ENCODE measurements around the gene MRPL55. TPM values are rescaled to one million over a fixed set of nuclear protein-coding genes. Genes with fewer than 3 reads are reported as not detected.

MRPL55 gene
- total RNA-seq, 1 experiment from 2014 or later, result 343 TPM

DNA sequence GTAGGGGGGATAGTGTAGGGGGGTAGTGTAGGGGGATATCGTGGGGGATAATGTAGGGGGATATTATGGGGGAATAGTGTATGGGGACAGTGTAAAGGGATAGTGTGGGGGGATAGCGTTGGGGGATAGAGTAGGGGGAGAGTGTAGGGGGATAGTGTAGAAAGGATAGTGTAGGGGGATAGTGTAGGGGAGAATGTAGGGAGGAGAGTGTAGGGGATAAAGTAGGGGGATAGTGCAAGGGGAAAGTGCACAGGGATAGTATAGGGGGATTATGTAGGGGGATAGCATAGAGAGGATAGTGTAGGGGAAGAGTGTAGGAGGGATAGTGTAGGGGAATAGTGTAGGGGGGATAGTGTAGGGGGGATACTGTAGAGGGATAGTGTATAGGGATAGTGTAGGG is 38.9 kb downstream of the MRPL55 start:
- no peak overlapping the region for H3K27ac ChIP-seq (ENCODE audit: low read length)
- H3K9me3 ChIP-seq (ENCODE audit: low read length), result no peaks in the 10 kb centered on the region
- ATAC-seq, result no peak
- H3K4me3 ChIP-seq (ENCODE audit: low read length), result no peak overlapping the region
- BruUV-seq (replicated peaks), result no TSS peak
- no peaks in the 10 kb centered on the region for H3F3A ChIP-seq (ENCODE audit: low read length, unreplicated experiment)
- POLR2A ChIA-PET (ENCODE audit: unreplicated experiment), result no interaction called here
- peaks cover 9% of the 10 kb centered on the region for H3K27me3 ChIP-seq (ENCODE audit: low read length)
- no peaks in the 10 kb centered on the region for H3K79me2 ChIP-seq (ENCODE audit: low read length)
- no peak for DNase-seq
- H3K36me3 ChIP-seq (ENCODE audit: low read depth, low read length), result no peaks in the 10 kb centered on the region
- TF ChIP-seq EZH2phosphoT487 (IDR thresholded peaks at IDR 0.05; ENCODE audit: borderline replicate concordance, low read length), result no peak
- no peaks in the 10 kb centered on the region for H3K9me2 ChIP-seq (replicated peaks; ENCODE audit: low read length)
- H2AFZ ChIP-seq (ENCODE audit: low read length), result no peak overlapping the region
- H4K20me1 ChIP-seq (ENCODE audit: low read length), result no peaks in the 10 kb centered on the region; the same call in 1 of the 2 replicates
- no peak overlapping the region for H3K9ac ChIP-seq (ENCODE audit: low read length)
- no peak overlapping the region for H3K4me2 ChIP-seq (ENCODE audit: low read length)
- CTCF ChIA-PET, result no interaction called here
- H3K4me1 ChIP-seq (ENCODE audit: insufficient read depth, low read length), result no peaks in the 10 kb centered on the region
- intact Hi-C loops (cut with micrococcal nuclease), result no loop called here

DNA sequence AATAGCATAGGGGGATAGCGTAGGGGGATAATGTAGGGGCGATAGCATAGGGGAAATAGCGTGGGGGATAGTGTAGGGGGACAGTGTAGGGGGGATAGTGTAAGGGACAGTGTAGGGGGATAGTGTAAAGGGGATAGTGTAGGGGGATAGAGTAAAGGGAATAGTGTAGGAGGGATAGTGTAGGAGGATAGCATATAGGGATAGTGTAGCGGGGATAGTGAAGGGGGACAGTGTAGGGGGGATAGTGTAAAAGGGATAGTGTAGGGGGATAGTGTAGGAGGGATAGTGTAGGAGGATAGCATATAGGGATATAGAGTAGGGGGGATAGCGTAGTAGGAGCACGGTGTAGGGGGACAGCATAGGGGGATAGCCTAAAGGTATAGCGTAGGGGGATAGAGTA is 40.7 kb downstream of the MRPL55 start:
- ChIA-PET POLR2A (ENCODE audit: unreplicated experiment) (no interaction called here), CTCF (no interaction called here)
- Histone ChIP-seq H3K4me3 (ENCODE audit: low read length) (no peak overlapping the region), H3K27ac (ENCODE audit: low read length) (no peak overlapping the region), H3K27me3 (ENCODE audit: low read length) (peaks cover 9% of the 10 kb centered on the region), H3F3A (ENCODE audit: low read length, unreplicated experiment) (no peaks in the 10 kb centered on the region), H3K4me1 (ENCODE audit: insufficient read depth, low read length) (no peaks in the 10 kb centered on the region), H3K79me2 (ENCODE audit: low read length) (no peaks in the 10 kb centered on the region), H3K9ac (ENCODE audit: low read length) (no peak overlapping the region), H2AFZ (ENCODE audit: low read length) (no peak overlapping the region), H3K9me2 (replicated peaks; ENCODE audit: low read length) (no peaks in the 10 kb centered on the region), H3K4me2 (ENCODE audit: low read length) (no peak overlapping the region), H3K9me3 (ENCODE audit: low read length) (no peaks in the 10 kb centered on the region), H3K36me3 (ENCODE audit: low read depth, low read length) (no peaks in the 10 kb centered on the region), H4K20me1 (ENCODE audit: low read length) (no peaks in the 10 kb centered on the region; the same call in 1 of the 2 replicates)
- intact Hi-C loops (cut with micrococcal nuclease), result no loop called here
- TF ChIP-seq EZH2 (IDR thresholded peaks at IDR 0.05; ENCODE audit: low read length, unreplicated experiment), result no peak
- TF ChIP-seq EZH2phosphoT487 (IDR thresholded peaks at IDR 0.05; ENCODE audit: borderline replicate concordance, low read length), result no peak
- TF ChIP-seq, protein P1, sequence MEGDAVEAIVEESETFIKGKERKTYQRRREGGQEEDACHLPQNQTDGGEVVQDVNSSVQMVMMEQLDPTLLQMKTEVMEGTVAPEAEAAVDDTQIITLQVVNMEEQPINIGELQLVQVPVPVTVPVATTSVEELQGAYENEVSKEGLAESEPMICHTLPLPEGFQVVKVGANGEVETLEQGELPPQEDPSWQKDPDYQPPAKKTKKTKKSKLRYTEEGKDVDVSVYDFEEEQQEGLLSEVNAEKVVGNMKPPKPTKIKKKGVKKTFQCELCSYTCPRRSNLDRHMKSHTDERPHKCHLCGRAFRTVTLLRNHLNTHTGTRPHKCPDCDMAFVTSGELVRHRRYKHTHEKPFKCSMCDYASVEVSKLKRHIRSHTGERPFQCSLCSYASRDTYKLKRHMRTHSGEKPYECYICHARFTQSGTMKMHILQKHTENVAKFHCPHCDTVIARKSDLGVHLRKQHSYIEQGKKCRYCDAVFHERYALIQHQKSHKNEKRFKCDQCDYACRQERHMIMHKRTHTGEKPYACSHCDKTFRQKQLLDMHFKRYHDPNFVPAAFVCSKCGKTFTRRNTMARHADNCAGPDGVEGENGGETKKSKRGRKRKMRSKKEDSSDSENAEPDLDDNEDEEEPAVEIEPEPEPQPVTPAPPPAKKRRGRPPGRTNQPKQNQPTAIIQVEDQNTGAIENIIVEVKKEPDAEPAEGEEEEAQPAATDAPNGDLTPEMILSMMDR (conservative IDR thresholded peaks at IDR 0.05; ENCODE audit: low read depth, low read length), result no peak
- no TSS peak for BruUV-seq (replicated peaks)
- DNase-seq, result no peak
- ATAC-seq, result no peak

DNA sequence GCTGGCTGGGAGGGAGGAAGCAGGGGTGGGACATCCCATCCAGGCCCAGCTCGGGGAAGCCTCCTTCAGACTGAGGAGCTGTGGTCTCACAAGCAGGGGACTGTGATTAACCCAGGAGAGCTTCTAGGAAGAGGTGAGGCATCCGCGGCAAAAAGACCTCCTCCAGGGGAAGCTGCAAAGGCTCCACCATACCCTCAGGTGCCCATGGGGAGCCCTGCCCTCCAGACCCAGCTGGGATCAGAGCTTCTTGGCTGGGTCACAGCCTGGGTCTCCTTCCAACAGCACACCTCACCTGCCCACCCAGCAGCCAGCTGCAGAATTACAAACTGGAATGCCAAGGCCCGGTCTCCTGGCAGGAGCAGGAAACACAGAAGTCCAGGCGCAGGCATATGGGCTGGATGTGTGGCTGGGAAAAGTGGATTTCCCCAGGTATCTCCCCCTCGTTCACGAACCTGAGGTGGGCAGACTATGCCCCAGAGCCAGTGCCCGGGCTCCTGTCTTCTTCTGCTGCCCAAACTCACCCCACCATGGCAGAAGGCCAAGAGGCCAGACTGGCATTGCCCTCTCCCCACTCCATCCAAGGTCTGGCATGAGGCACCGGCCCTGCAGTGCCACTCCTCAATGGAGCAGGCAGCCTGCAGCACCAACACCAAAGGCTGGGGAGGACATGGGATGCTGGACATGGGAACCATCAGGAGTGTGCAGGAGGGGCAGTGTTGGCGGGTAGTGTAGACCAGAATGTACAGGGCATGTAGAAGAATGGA is 42.0 kb downstream of the MRPL55 start:
- no peak overlapping the region for H3K4me2 ChIP-seq (ENCODE audit: low read length)
- no peaks in the 10 kb centered on the region for H3K4me1 ChIP-seq (ENCODE audit: insufficient read depth, low read length)
- ChIA-PET POLR2A (ENCODE audit: unreplicated experiment) (no interaction called here), CTCF (no interaction called here)
- no peaks in the 10 kb centered on the region for H3K79me2 ChIP-seq (ENCODE audit: low read length)
- no peaks in the 10 kb centered on the region for H3F3A ChIP-seq (ENCODE audit: low read length, unreplicated experiment)
- no peaks in the 10 kb centered on the region for H3K36me3 ChIP-seq (ENCODE audit: low read depth, low read length)
- no peaks in the 10 kb centered on the region for H3K9me2 ChIP-seq (replicated peaks; ENCODE audit: low read length)
- H3K9me3 ChIP-seq (ENCODE audit: low read length), result no peaks in the 10 kb centered on the region
- no peaks in the 10 kb centered on the region for H4K20me1 ChIP-seq (ENCODE audit: low read length)
- intact Hi-C loops (cut with micrococcal nuclease), result no loop called here
- no TSS peak for BruUV-seq (replicated peaks)
- DNase-seq, result no peak
- H3K27ac ChIP-seq (ENCODE audit: low read length), result no peak overlapping the region
- no peak overlapping the region for H2AFZ ChIP-seq (ENCODE audit: low read length)
- TF ChIP-seq, protein P1 (conservative IDR thresholded peaks at IDR 0.05; ENCODE audit: low read depth, low read length), result no peak
- TF ChIP-seq EZH2phosphoT487 (IDR thresholded peaks at IDR 0.05; ENCODE audit: borderline replicate concordance, low read length) (no peak), EZH2 (IDR thresholded peaks at IDR 0.05; ENCODE audit: low read length, unreplicated experiment) (no peak)
- no peak overlapping the region for H3K4me3 ChIP-seq (ENCODE audit: low read length)
- no peak overlapping the region for H3K9ac ChIP-seq (ENCODE audit: low read length)
- ATAC-seq, result no peak
- H3K27me3 ChIP-seq (ENCODE audit: low read length), result peaks cover 9% of the 10 kb centered on the region
